Fibroblast of the aortic adventitia (primary cell): ENCODE measurements around the gene ZFYVE26. TPM values are rescaled to one million over a fixed set of nuclear protein-coding genes. Genes with fewer than 3 reads are reported as not detected.

Experiments
- DNase-seq: peaks from one replicate; pipeline ENCODE4 v3.0.0-alpha.2; 2010; ENCODE audit warnings: low read depth
- H3K4me3 ChIP-seq: 2 replicates; pipeline ENCODE4 v1.5.1; 2011; ENCODE audit warnings: low read depth, mild to moderate bottlenecking, control low read depth, low read length, moderate library complexity
- CTCF ChIP-seq: IDR thresholded peaks from 2 replicates; pipeline ENCODE4 v1.5.1; 2011; ENCODE audit warnings: mild to moderate bottlenecking, low read length, control low read depth, inconsistent platforms; ENCODE audit not compliant: insufficient read depth
- total RNA-seq: library from RNA; depleted of rRNA; stranded (reverse); fragments of >200 nt; gene quantifications from 2 replicates; pipeline ENCODE4 v1.2.3, GENCODE V29; 2012; ENCODE audit warnings: low replicate concordance

The ZFYVE26 gene
- total RNA-seq, 1 donor = 30.8 TPM

GRCh38 chr14:67852926-67853604 is 36.7 kb upstream of the ZFYVE26 start:
- DNase-seq = no peak
- no peak overlapping the region for H3K4me3 ChIP-seq
- TF ChIP-seq CTCF = no peak

- no peak for TF ChIP-seq CTCF
- DNase-seq = no peak
Measured at GRCh38 chr14:67851785-67852410, 35.5 kb upstream of the ZFYVE26 start.

GRCh38 chr14:67850066-67850830 is 33.9 kb upstream of the ZFYVE26 start:
- no peak for DNase-seq
- H3K4me3 ChIP-seq = no peak overlapping the region
- TF ChIP-seq CTCF = no peak

More at GRCh38 chr14:67851785-67852410, 35.5 kb upstream of the ZFYVE26 start:
- H3K4me3 ChIP-seq = no peak overlapping the region

- no peak for TF ChIP-seq CTCF
- no peak overlapping the region for H3K4me3 ChIP-seq
- DNase-seq = no peak
Measured at GRCh38 chr14:67846029-67846610, 29.7 kb upstream of the ZFYVE26 start.

- no peak overlapping the region for H3K4me3 ChIP-seq
- DNase-seq = peak; percentile 91
- TF ChIP-seq CTCF = peak; percentile 61
Measured at GRCh38 chr14:67837011-67837624, 20.7 kb upstream of the ZFYVE26 start.

- DNase-seq = no peak
- no peak for TF ChIP-seq CTCF
- no peak overlapping the region for H3K4me3 ChIP-seq
Measured at GRCh38 chr14:67835596-67835995, 19.2 kb upstream of the ZFYVE26 start.
